ENCODE measurements around the gene RDX. TPM values are rescaled to one million over a fixed set of nuclear protein-coding genes. Genes with fewer than 3 reads are reported as not detected.

RDX gene
- total and polyA plus RNA-seq, 2 of the 4 experiments (the other 2 are of a cell fraction), result 61.1 to 72.4 TPM

GRCh38 chr11:110305169-110306018 is 9.0 kb upstream of the RDX start:
- peaks cover 3% of the 10 kb centered on the region for H3K27me3 ChIP-seq (ENCODE audit: control insufficient read depth, insufficient read depth, low read length)
- no peak overlapping the region for H4K8ac ChIP-seq (ENCODE audit: low read depth in 2 of 2, low read length in 2 of 2)
- H4K5ac ChIP-seq (ENCODE audit: low read depth, low read length), result no peak overlapping the region
- H2BK15ac ChIP-seq (ENCODE audit: low read depth, low read length), result no peak overlapping the region
- TF ChIP-seq CTCF (conservative IDR thresholded peaks at IDR 0.05; ENCODE audit: low read depth, low read length) (no peak), FOS (IDR thresholded peaks at IDR 0.05; ENCODE audit: low read depth, low read length) (no peak), RFX5 (IDR thresholded peaks at IDR 0.05; ENCODE audit: low read depth, low read length) (no peak), BHLHE40 (IDR thresholded peaks at IDR 0.05; ENCODE audit: low read depth, low read length) (no peak), MAZ (IDR thresholded peaks at IDR 0.05; ENCODE audit: borderline replicate concordance, low read depth, low read length) (no peak), CHD1 (IDR thresholded peaks at IDR 0.05; ENCODE audit: low read depth, low read length) (no peak), MXI1 (IDR thresholded peaks at IDR 0.05; ENCODE audit: borderline replicate concordance, low read depth, low read length) (no peak), RAD21 (IDR thresholded peaks at IDR 0.05; ENCODE audit: low read length) (no peak), RCOR1 (IDR thresholded peaks at IDR 0.05; ENCODE audit: insufficient replicate concordance, low read length) (no peak), CEBPB (IDR thresholded peaks at IDR 0.05; ENCODE audit: low read depth, low read length) (no peak), SMC3 (IDR thresholded peaks at IDR 0.05; ENCODE audit: low read depth, low read length) (no peak), POLR2A (IDR thresholded peaks at IDR 0.05; ENCODE audit: low read depth, low read length) (no peak), NFE2L2 (IDR thresholded peaks at IDR 0.05; ENCODE audit: low read depth, low read length) (no peak)
- H2BK5ac ChIP-seq (ENCODE audit: low read depth, low read length, poor library complexity, severe bottlenecking), result no peak overlapping the region
- H3K4me1 ChIP-seq (ENCODE audit: control insufficient read depth, insufficient read depth, low read length), result no peaks in the 10 kb centered on the region
- no peak overlapping the region for H3K4me2 ChIP-seq (ENCODE audit: low read depth, low read length)
- ChIA-PET POLR2A (ENCODE audit: unreplicated experiment) (interaction anchor here (0.6 kb wide), 1 partner anchor 202 kb away, joined by 3 read pairs; no protein-coding TSS in a partner anchor), CTCF (no interaction called here)
- no peak for DNase-seq
- no peak overlapping the region for H3K4me3 ChIP-seq (ENCODE audit: insufficient read depth, low read depth, low read length)
- H3K9me3 ChIP-seq (ENCODE audit: control insufficient read depth, insufficient read depth, low read length), result no peaks in the 10 kb centered on the region
- H3K9ac ChIP-seq (ENCODE audit: low read depth, low read length), result no peak overlapping the region
- no peaks in the 10 kb centered on the region for H3K9me1 ChIP-seq (ENCODE audit: insufficient read depth, low read length)
- H3K4ac ChIP-seq (ENCODE audit: low read depth, low read length), result no peak overlapping the region
- in situ Hi-C loops (cut with MboI; ENCODE audit: low sequenced_read_pairs) (no loop called here), dilution Hi-C loops (cut with HindIII; ENCODE audit: low sequenced_read_pairs, unreplicated experiment) (no loop called here), intact Hi-C loops (cut with micrococcal nuclease) (no loop called here)
- no peak overlapping the region for H2AK9ac ChIP-seq (replicated peaks; ENCODE audit: low read depth, low read length, poor library complexity)
- no peak overlapping the region for H2BK120ac ChIP-seq (ENCODE audit: low read depth, low read length)
- no peak overlapping the region for H3K23ac ChIP-seq (ENCODE audit: low read depth, low read length)
- no peak overlapping the region for H3K18ac ChIP-seq (ENCODE audit: low read depth, low read length)
- H3K36me3 ChIP-seq (ENCODE audit: control insufficient read depth, insufficient read depth, low read length), result no peaks in the 10 kb centered on the region
- no peak overlapping the region for H2BK20ac ChIP-seq (ENCODE audit: low read depth, low read length)
- no peak for ATAC-seq (ENCODE audit: low read depth)
- no peaks in the 10 kb centered on the region for H4K20me1 ChIP-seq (ENCODE audit: insufficient read depth, low read length)
- no peaks in the 10 kb centered on the region for H3K79me1 ChIP-seq (ENCODE audit: low read depth in 1 of 2, low read length in 2 of 2)
- no peak overlapping the region for H4K91ac ChIP-seq (ENCODE audit: insufficient read depth, low read depth, low read length)
- H3K14ac ChIP-seq (replicated peaks; ENCODE audit: low read depth, low read length), result no peak overlapping the region
- no peak overlapping the region for H2AK5ac ChIP-seq (ENCODE audit: low read depth, low read length)
- H3K56ac ChIP-seq (ENCODE audit: extremely low read depth, insufficient read depth, low read length), result no peak overlapping the region
- no TSS peak for BruUV-seq (replicated peaks)
- no peak overlapping the region for H2AFZ ChIP-seq (replicated peaks; ENCODE audit: low read length, poor library complexity)
- H3K27ac ChIP-seq (ENCODE audit: insufficient read depth, low read length), result no peak overlapping the region
